GM18861 (cell line): ENCODE measurements around the gene RNF130.

Experiments used
- ATAC-seq: cut with Tn5 transposase; IDR thresholded peaks from one replicate; pipeline ENCODE4 v1.9.1; 2021; ENCODE audit not compliant: unreplicated experiment

RNF130 gene

GRCh38 chr5:180060192-180060591 lies 11.4 kb downstream of the RNF130 start:
- ATAC-seq, result no peak

- ATAC-seq, result no peak
These were observed 12.2 kb downstream of the RNF130 start for GRCh38 chr5:180059326-180059725.

GRCh38 chr5:180056153-180056552 lies 15.4 kb downstream of the RNF130 start:
- no peak for ATAC-seq

GRCh38 chr5:180054226-180054625 lies 17.3 kb downstream of the RNF130 start:
- no peak for ATAC-seq

- no peak for ATAC-seq
These were observed 18.4 kb downstream of the RNF130 start for GRCh38 chr5:180053061-180053602.

- ATAC-seq, result no peak
These were observed 19.2 kb downstream of the RNF130 start for GRCh38 chr5:180052211-180052818.

- ATAC-seq, result no peak
These were observed 21.2 kb downstream of the RNF130 start for GRCh38 chr5:180050121-180050940.

GRCh38 chr5:180049185-180049548 lies 22.4 kb downstream of the RNF130 start:
- ATAC-seq, result no peak

- ATAC-seq, result no peak
These were observed 23.9 kb downstream of the RNF130 start for GRCh38 chr5:180047667-180048066.

- no peak for ATAC-seq
These were observed 24.9 kb downstream of the RNF130 start for GRCh38 chr5:180046656-180047055.

GRCh38 chr5:180045889-180046499 lies 25.6 kb downstream of the RNF130 start:
- no peak for ATAC-seq

- no peak for ATAC-seq
These were observed 28.2 kb downstream of the RNF130 start for GRCh38 chr5:180043377-180043776.

GRCh38 chr5:180041301-180042274 lies 30.0 kb downstream of the RNF130 start:
- ATAC-seq, result no peak

GRCh38 chr5:180040287-180041214 lies 31.0 kb downstream of the RNF130 start:
- ATAC-seq, result no peak

- no peak for ATAC-seq
These were observed 36.2 kb downstream of the RNF130 start for GRCh38 chr5:180035206-180035931.

GRCh38 chr5:180034564-180034963 lies 37.0 kb downstream of the RNF130 start:
- ATAC-seq, result no peak

- no peak for ATAC-seq
These were observed 44.0 kb downstream of the RNF130 start for GRCh38 chr5:180027459-180028089.

GRCh38 chr5:180026734-180027458 lies 44.7 kb downstream of the RNF130 start:
- no peak for ATAC-seq
